A673 (cell line): ENCODE results near the gene CTNNBL1.

Experiments
- CTCF ChIP-seq: fragments of 300-800, 200-600 bp; sonication (generic); conservative IDR thresholded peaks from 2 replicates; pipeline ENCODE4 v1.5.1; 2017; ENCODE audit warnings: low read depth, mild to moderate bottlenecking, antibody characterized with exemption, low read length, moderate library complexity, mixed read lengths
- EZH2 ChIP-seq: fragments of 200-600 bp; sonication (generic); IDR thresholded peaks from 2 replicates; pipeline ENCODE4 v1.6.1; 2017; ENCODE audit warnings: borderline replicate concordance, low read depth, mild to moderate bottlenecking, mixed read lengths, antibody characterized with exemption, low read length; ENCODE audit not compliant: poor library complexity, severe bottlenecking

- TF ChIP-seq EZH2, result no peak
- no peak for TF ChIP-seq CTCF
Measured at GRCh38 chr20:37878835-37879599, 185.2 kb downstream of the CTNNBL1 start.
